ENCODE results near the gene ANKS1B.

The ANKS1B gene

GRCh38 chr12:99552022-99552421 is 432.7 kb downstream of the ANKS1B start:
- no peak for DNase-seq

GRCh38 chr12:99549651-99550050 is 435.1 kb downstream of the ANKS1B start:
- DNase-seq = no peak

DNA sequence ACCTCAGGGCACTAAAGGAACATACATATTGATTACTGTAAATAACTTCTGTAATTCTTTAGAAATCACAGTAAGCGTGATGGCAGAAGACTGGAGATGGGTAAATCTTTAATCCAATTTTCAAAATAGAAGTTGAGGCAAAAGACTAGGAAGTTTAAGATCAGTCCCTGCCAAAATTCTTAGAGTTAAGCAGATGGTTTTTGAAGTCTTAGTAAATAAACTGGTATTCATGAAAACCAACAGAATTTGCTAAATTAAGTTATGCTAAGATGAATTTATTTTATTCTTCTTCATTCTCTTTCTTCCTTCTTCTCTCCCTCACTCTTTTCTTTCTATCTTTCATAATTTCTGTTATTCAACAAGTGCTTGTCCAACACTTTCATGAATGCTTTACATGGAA is 435.5 kb downstream of the ANKS1B start:
- DNase-seq = no peak

DNA sequence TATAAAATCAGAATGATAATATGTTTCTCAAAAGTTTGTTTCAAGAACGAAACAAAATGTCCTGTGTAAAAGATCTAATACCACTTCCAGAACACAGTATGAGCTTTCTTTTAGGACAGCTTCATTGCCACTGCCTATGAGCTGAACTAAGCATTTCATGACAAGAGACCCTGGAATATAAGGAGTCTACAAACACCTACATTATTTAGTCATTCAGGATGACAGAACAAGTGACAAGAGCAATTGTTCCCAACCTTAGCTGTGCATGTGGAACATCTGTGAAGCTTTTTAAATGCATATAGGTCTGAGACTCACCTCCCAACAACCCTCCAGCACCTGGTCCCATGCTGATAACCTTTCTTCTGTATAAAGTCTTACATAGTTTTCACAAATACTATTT is 440.3 kb downstream of the ANKS1B start:
- no peak for DNase-seq

DNA sequence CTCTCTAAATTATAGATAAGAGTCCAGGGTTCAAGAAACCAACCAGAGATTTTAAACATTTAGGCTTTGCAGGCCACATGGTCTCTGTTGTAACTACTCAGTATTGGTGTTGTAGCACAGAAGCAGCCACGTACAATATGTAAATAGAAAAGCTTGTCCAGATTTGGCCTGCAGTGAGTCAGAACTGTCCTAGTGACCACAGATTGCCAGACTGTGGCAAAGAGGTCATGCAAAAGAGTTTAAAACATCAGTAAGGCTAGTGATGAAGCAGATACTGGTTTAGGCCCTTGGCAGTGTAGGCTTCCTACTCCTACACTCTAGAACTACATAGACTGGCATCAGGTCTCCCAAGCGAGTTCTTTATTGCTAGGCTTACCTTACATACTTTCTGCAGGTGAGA is 454.8 kb downstream of the ANKS1B start:
- DNase-seq = no peak

GRCh38 chr12:99528478-99528877 is 456.3 kb downstream of the ANKS1B start:
- no peak for DNase-seq

GRCh38 chr12:99523853-99524252 is 460.9 kb downstream of the ANKS1B start:
- DNase-seq = no peak

DNA sequence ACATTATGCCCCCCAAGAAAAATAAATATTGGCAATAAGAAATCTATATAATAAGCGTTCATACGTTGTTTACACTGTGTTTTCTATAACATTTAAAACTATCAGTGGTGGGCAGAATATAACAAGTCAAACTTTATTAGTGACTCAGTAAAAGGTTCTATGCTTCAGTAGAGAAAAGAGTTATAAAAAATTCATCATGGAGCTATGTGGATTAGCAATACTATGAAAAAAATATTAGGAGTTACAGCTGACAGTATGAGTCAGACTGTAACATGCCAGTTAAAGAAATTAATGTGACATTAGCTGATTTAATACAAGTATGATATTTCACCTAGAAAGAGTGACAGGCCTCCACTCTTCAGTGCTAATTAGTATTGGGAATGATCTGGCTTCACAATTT is 462.3 kb downstream of the ANKS1B start:
- no peak for DNase-seq

DNA sequence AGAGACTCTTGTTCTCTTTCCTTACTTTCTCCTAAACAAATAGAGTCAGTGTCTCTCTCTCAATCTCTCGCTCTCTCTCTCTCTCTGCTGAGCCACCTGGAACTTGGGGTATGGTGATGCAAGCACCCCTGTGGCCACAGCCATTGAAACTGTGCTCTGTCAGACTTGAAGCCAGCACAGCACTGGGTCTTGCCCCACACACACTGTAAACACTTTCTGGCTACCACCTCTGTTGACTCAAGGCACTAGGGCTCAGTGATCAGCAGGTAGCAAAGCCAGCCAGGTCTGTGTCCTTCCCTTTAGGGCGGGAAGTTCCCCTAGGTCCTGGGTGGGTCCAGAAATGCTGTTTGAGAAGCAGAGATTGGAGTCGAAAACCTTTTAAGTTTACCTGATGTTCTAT is 463.1 kb downstream of the ANKS1B start:
- no peak for DNase-seq

GRCh38 chr12:99513066-99513465 is 471.7 kb downstream of the ANKS1B start:
- no peak for DNase-seq

- no peak for DNase-seq
Observed at GRCh38 chr12:99505805-99506204, 478.9 kb downstream of the ANKS1B start.

GRCh38 chr12:99498756-99499155 is 486.0 kb downstream of the ANKS1B start:
- no peak for DNase-seq

DNA sequence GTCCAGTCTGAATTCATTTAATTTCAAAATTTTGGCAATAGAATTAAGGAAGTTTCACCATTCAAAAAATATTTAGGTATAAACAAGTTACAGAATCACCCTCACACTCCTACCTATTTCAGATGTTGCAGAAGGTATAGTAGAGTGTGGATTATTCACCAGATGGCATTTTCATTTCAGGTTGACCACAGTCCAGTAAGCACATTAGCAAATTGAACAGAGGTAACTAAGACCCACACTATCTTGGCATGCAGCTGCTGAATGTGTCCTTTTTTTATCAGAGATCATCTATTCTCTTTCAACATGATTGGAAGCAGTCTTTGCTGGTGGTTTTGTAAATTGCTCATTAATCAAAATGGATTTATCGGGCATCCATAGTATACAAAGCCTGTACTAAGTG is 488.9 kb downstream of the ANKS1B start:
- no peak for DNase-seq

GRCh38 chr12:99493197-99493596 is 491.5 kb downstream of the ANKS1B start:
- no peak for DNase-seq

- no peak for DNase-seq
Observed at GRCh38 chr12:99486277-99486676, 498.5 kb downstream of the ANKS1B start.

- DNase-seq = no peak
Observed at GRCh38 chr12:99479149-99479548, 505.6 kb downstream of the ANKS1B start.

DNA sequence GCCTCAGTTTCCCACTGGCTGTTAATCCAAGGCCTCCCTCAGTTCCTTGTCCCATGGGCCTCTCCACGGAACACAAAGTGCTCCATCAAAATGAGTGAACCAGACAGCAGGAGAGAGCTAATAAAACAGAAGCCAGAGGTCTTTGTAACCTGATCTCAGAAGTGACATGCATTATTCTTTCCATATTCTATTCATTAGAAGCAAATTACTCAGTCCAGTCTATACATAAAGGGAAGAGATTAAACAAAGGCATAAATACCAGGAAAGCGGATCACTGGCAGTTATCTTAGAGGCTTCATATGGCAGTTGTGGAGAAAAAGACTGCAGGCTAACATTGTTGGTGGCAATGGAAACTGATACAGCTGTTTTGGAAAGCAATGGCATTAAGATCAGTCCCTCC is 507.8 kb downstream of the ANKS1B start:
- no peak for DNase-seq

DNA sequence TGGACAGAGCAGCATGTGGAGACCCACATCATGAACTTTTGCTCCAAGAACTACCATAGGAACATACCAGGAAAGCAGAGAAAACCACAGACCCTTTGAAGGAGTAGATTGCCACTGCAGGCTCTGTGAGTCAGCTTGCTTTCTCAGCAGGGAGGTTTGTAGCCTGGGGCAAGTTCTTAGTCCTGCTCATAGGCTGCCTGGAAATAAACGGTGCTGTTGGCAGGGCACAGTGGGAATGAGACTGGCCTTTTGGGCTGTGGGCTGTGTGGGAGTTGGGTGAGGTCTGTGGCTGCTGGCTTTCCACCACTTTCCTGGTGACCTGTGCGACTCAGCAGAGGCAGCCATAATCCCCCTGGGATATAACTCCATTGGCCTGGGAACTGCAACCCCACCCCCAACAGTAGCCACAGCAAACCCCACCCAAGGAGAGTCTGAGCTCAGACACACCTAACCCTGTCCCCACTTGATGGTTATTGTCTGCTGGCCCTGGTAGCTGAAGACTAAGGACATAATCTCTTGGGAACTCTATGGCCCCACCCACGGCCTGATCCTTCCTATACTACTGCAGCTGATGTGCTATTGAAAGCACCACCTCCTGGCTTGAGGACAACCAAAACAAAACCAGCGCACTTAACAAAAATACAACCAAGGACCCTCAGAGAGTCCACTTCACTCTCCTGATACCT is 529.2 kb downstream of the ANKS1B start:
- DNase-seq = no peak

DNA sequence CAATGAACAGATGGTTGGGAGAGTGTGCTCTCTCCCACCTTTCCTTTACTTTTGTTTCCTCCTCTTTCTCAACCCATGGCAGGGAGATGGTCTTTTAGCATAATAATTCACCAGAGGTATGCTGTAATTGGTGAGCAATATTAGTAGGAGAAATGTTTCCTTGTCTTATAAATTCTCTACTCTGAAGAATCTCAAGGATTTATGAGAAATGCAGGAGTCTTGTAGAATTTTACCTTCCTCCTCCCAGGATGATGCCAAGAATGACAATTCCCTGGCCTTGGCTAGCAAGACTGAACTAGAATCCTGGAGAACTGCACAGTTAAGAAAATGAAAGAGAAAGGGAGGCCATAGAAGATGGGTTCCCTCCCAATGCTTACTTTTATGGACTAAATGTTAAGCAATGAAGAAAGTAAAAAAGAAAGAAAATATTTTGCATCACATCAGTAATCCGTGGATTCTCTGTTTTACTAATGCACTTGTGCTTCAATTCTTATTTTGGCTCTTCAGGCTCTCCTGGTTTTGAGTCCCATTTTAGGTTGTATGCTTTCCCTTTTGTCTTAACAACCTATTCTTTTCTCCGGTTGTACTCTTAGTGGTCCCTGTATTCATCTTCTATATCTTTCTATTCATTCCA is 530.1 kb downstream of the ANKS1B start:
- DNase-seq = no peak

GRCh38 chr12:99453836-99454538 is 530.7 kb downstream of the ANKS1B start:
- no peak for DNase-seq

GRCh38 chr12:99450036-99450630 is 534.6 kb downstream of the ANKS1B start:
- no peak for DNase-seq

DNA sequence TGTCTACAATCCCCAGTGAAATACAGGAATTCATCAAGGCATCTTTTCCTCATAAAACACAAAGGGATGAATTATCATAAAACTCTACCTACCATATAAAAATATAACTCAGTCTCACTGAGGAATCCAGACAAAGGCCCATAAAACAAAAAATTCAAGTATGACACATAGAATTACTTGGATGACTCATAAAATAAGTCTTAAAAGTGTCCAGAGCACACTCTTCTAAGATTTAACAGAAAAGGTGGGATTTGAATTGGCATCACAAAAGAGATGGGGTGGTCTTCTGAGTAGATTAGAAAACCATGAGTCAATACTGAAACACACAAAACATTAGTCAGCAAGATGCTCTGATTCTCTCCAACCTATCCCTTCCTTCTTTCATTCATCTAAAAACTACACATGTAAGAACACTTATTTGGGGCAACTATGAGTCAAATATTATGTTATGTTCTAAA is 539.8 kb downstream of the ANKS1B start:
- DNase-seq = no peak

DNA sequence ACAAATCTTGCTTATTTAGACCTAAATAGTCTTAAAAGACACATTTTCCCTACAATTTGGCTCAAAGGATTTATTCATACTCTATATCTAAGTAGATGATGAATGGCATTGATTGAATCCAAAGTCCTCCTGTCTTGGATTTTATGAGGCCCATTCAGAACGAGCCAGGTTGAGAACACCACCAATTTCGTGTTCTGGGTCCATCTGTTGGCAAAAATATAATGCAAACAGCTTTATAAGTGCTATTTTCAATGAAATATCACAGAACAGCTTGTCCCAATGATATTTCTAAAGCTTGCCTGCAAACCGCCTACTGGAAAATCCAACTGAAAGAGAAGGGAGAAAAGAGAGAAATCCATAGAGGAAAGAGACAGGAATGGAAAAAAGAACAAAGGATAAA is 542.0 kb downstream of the ANKS1B start:
- DNase-seq = no peak

GRCh38 chr12:99439399-99439798 is 545.3 kb downstream of the ANKS1B start:
- no peak for DNase-seq
